Esophagus muscularis mucosa (tissue), 4 donors: ENCODE data around the gene RHBDF2. TPM values are rescaled to one million over a fixed set of nuclear protein-coding genes. Genes with fewer than 3 reads are reported as not detected.
A peak's percentile ranks its signal among the peaks of the same experiment; 100 is the strongest.

Source experiments
- DNase-seq: peaks from one replicate; pipeline ENCODE4 v3.0.0-alpha.2; 2017; ENCODE audit errors: extremely low spot score
- H3K27ac ChIP-seq, 4 donors: fragments of 200-600 bp; sonication (generic); replicated peaks in 1 of 4; 1 replicate in 3 of 4; 2 replicates in 1 of 4; pipeline ENCODE4 v1.5.1; 2016 to 2019; ENCODE audit warnings: mild to moderate bottlenecking in 1 of 4
- H3K27me3 ChIP-seq, 4 donors: fragments of 200-600 bp; sonication (generic); one replicate each; pipeline versions ENCODE4 v1.5.1 to v1.6.0; 2016 to 2019
- H3K36me3 ChIP-seq, 4 donors: fragments of 200-600 bp; sonication (generic); one replicate each; pipeline ENCODE4 v1.5.1; 2016 to 2019
- H3K4me1 ChIP-seq, 4 donors: fragments of 200-600 bp; sonication (generic); one replicate each; pipeline ENCODE4 v1.5.1; 2016 to 2019
- H3K4me3 ChIP-seq, 4 donors: fragments of 200-600 bp; sonication (generic); 1 replicate in 2 of 4; 2 replicates in 2 of 4; pipeline ENCODE4 v1.5.1; 2016 to 2019; ENCODE audit warnings: mild to moderate bottlenecking in 4 of 4, moderate library complexity in 1 of 4
- H3K9me3 ChIP-seq, 4 donors: fragments of 200-600 bp; sonication (generic); 1 replicate in 3 of 4; 2 replicates in 1 of 4; pipeline ENCODE4 v1.5.1; 2016 to 2019
- CTCF ChIP-seq, 3 experiments: fragments of 200-600 bp in 2 of 3; fragments of 450-650 bp in 1 of 3; sonication (generic) in 2 of 3; IDR thresholded peaks; one replicate each; pipeline ENCODE4 v1.5.1; 2017 to 2019; ENCODE audit warnings: antibody characterized with exemption in 3 of 3, mild to moderate bottlenecking in 2 of 3, moderate library complexity in 1 of 3
- EP300 ChIP-seq: sonication (generic); formaldehyde crosslinking; IDR thresholded peaks from one replicate; pipeline ENCODE4 v1.6.1; 2017; ENCODE audit warnings: antibody characterized with exemption
- POLR2A ChIP-seq: fragments of 450-650 bp; IDR thresholded peaks from one replicate; pipeline ENCODE4 v1.6.1; 2017; ENCODE audit warnings: antibody characterized with exemption, moderate library complexity, mild to moderate bottlenecking, low read depth
- POLR2AphosphoS5 ChIP-seq, 2 donors: sonication (generic); formaldehyde crosslinking; IDR thresholded peaks; one replicate each; pipeline ENCODE4 v1.6.1; 2017; ENCODE audit warnings: antibody characterized with exemption in 2 of 2
- WGBS: methylation state at CpG from one replicate; pipeline ENCODE4 v1.1.5; 2018; 5-methylcytosine and 5-hydroxymethylcytosine counted together
- intact Hi-C: fragments of 100-400 bp; cut with DNase I; formaldehyde crosslinking; loops from one replicate; pipeline ENCODE4 v1.15.1; 2023
- total RNA-seq, 4 donors: library from RNA; depleted of rRNA; stranded (reverse); fragments of >200 nt; gene quantifications; one replicate each; pipeline versions ENCODE4 v1.1.0 to v1.2.1, GENCODE V29; 2016

RHBDF2 gene
- total RNA-seq, 4 donors from 2014 or later: 12.9 to 22.5 (median 15.4) TPM

- DNase-seq: peak; percentile 95
- Histone ChIP-seq H3K9me3 (no peaks in the 10 kb centered on the region), H3K27me3 (no peaks in the 10 kb centered on the region), H3K4me3 (peak within 1 kb of the TSS; percentile 83 to 98 (median 94)), H3K4me1 (peaks cover 18 to 29% (median 22%) of the 10 kb centered on the region in 4 donors), H3K36me3 (no peaks in the 10 kb centered on the region), H3K27ac (peak within 1 kb of the TSS; percentile 77 to 85 (median 82))
- 0% methylated on average over 30 of the region's 101 CpGs for WGBS
- intact Hi-C loops: loop anchor here (5.0 kb wide), 1 partner anchor 41 kb away; no protein-coding TSS in a partner anchor
- TF ChIP-seq EP300 (no peak), POLR2AphosphoS5 (IDR thresholded peaks at IDR 0.05) (peak; percentile 18 to 52), CTCF (IDR thresholded peaks at IDR 0.05) (peak; percentile 15 to 56 (median 15))
These were observed 48.4 kb downstream of the RHBDF2 start, which contains the start of gene UBE2O for GRCh38 chr17:76452660-76453430. Gene UBE2O, minus strand, starts transcription at chr17:76453152. Its CDS starts 11 bp downstream, at chr17:76453141.

DNA sequence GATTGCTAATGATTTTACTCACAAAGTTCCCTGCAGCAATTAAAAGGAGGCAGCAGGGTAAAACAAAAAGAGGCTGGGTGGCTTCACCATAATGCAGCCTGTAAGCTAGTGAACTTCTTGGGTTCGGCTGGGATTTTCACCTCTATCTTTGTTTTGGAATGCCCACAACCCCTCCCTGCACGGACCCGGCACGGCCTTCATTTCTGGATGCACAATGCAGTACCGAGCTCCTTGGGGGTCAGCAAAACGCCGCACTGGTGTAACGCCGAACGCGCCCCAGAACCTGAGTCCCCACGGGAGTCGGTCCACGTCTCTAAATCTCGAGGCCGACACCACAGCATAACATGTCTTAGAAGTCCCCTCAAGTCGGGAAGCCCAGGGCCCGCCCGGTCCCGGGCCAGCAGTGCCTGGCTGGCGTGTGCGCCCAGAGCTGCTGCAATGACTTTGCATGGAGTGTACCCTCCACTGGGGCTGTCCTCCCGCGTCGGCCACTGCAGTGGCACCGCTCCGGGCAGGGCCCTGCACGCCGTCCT is 49.0 kb downstream of the RHBDF2 start:
- H3K27ac ChIP-seq: peak overlapping the region; percentile 77 to 85 (median 82)
- 0% methylated on average over 3 of the region's 29 CpGs for WGBS
- H3K4me3 ChIP-seq: peak overlapping the region; percentile 83 to 98 (median 94)
- no peaks in the 10 kb centered on the region for H3K27me3 ChIP-seq
- peaks cover 24 to 35% (median 28%) of the 10 kb centered on the region in 4 donors for H3K4me1 ChIP-seq
- H3K9me3 ChIP-seq: no peaks in the 10 kb centered on the region
- intact Hi-C loops: loop anchor here (5.0 kb wide), 1 partner anchor 40 kb away; no protein-coding TSS in a partner anchor
- TF ChIP-seq POLR2A (no peak), CTCF (IDR thresholded peaks at IDR 0.05) (no peak), POLR2AphosphoS5 (IDR thresholded peaks at IDR 0.05) (no peak), EP300 (no peak)
- H3K36me3 ChIP-seq: no peaks in the 10 kb centered on the region
- no peak for DNase-seq

DNA sequence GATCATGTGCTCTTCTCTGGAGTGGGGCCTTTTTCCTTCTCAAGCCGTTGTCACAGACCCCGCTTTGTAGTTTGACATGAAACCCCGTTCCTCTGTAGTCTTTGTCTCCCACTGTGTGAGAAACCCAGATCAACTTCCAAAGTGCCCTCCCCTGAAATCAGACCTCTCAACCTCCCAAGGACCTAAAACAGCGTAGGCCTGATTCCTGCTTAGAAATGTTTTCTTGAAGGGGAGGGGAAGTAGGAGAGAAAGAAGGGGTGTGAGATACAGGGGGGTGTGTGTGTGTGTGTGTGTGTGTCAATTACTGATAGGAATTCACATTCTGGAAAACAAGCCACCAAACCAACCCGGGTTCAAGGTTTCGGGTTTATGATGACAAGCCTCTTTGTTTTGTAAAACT is 49.7 kb downstream of the RHBDF2 start:
- no peak for TF ChIP-seq POLR2AphosphoS5 (IDR thresholded peaks at IDR 0.05)
- TF ChIP-seq POLR2A: no peak
- TF ChIP-seq EP300: no peak
- H3K36me3 ChIP-seq: no peaks in the 10 kb centered on the region
- no peak for DNase-seq
- peaks cover 31 to 42% (median 35%) of the 10 kb centered on the region in 4 donors for H3K4me1 ChIP-seq
- WGBS: 70% methylated on average over 6 of the region's 6 CpGs
- intact Hi-C loops: loop anchor here (5.0 kb wide), 1 partner anchor 39 kb away; no protein-coding TSS in a partner anchor
- no peaks in the 10 kb centered on the region for H3K27me3 ChIP-seq
- H3K9me3 ChIP-seq: no peaks in the 10 kb centered on the region
- H3K4me3 ChIP-seq: no peak overlapping the region
- H3K27ac ChIP-seq: no peak overlapping the region

- H3K27me3 ChIP-seq: no peaks in the 10 kb centered on the region
- H3K4me3 ChIP-seq: no peak overlapping the region
- intact Hi-C loops: no loop called here
- DNase-seq: no peak
- peaks cover 41 to 58% (median 44%) of the 10 kb centered on the region in 4 donors for H3K4me1 ChIP-seq
- 96% methylated on average over 6 of the region's 6 CpGs for WGBS
- TF ChIP-seq CTCF (IDR thresholded peaks at IDR 0.05) (no peak), POLR2A (no peak), EP300 (no peak), POLR2AphosphoS5 (IDR thresholded peaks at IDR 0.05) (no peak)
- no peak overlapping the region for H3K27ac ChIP-seq
- no peaks in the 10 kb centered on the region for H3K36me3 ChIP-seq
- no peaks in the 10 kb centered on the region for H3K9me3 ChIP-seq
These were observed 52.1 kb downstream of the RHBDF2 start for GRCh38 chr17:76449126-76449525.
